Hepatocyte (in vitro differentiated cells): ENCODE measurements around the gene FAM185A. TPM values are rescaled to one million over a fixed set of nuclear protein-coding genes. Genes with fewer than 3 reads are reported as not detected.

ENCODE experiments used
- DNase-seq: peaks from one replicate; pipeline ENCODE4 v3.0.0-alpha.2; 2016; ENCODE audit warnings: low spot score
- H2AFZ ChIP-seq: fragments of 200-600 bp; sonication (generic); 2 replicates; pipeline ENCODE4 v1.6.0; 2016; ENCODE audit warnings: antibody characterized with exemption, mild to moderate bottlenecking
- H3K27ac ChIP-seq: fragments of 200-600 bp; sonication (generic); 2 replicates; pipeline ENCODE4 v1.5.1; 2016; ENCODE audit warnings: mild to moderate bottlenecking
- H3K27me3 ChIP-seq: fragments of 200-600 bp; sonication (generic); 2 replicates; pipeline ENCODE4 v1.6.1; 2016
- H3K36me3 ChIP-seq: fragments of 200-600 bp; sonication (generic); replicated peaks from 2 replicates; pipeline ENCODE4 v1.5.1; 2016; ENCODE audit warnings: low read depth; ENCODE audit not compliant: insufficient read depth
- H3K4me1 ChIP-seq: fragments of 200-600 bp; sonication (generic); 2 replicates; pipeline ENCODE4 v1.5.1; 2016; ENCODE audit warnings: mild to moderate bottlenecking, moderate library complexity; ENCODE audit not compliant: insufficient read depth
- H3K4me2 ChIP-seq: fragments of 200-600 bp; sonication (generic); 2 replicates; pipeline ENCODE4 v1.6.0; 2016
- H3K4me3 ChIP-seq: fragments of 200-600 bp; sonication (generic); 2 replicates; pipeline ENCODE4 v1.5.1; 2016; ENCODE audit warnings: mild to moderate bottlenecking
- H3K79me2 ChIP-seq: fragments of 200-600 bp; sonication (generic); 2 replicates; pipeline ENCODE4 v1.6.0; 2017; ENCODE audit warnings: mild to moderate bottlenecking
- H3K9me2 ChIP-seq: fragments of 200-600 bp; sonication (generic); replicated peaks from 2 replicates; pipeline ENCODE4 v1.6.0; 2017; ENCODE audit warnings: mild to moderate bottlenecking; ENCODE audit not compliant: insufficient read depth
- H3K9me3 ChIP-seq: fragments of 200-600 bp; sonication (generic); 2 replicates; pipeline ENCODE4 v1.5.1; 2016; ENCODE audit warnings: low read depth, mild to moderate bottlenecking
- H4K20me1 ChIP-seq: fragments of 200-600 bp; sonication (generic); 2 replicates; pipeline ENCODE4 v1.6.0; 2016; ENCODE audit warnings: mild to moderate bottlenecking; ENCODE audit not compliant: insufficient read depth, poor library complexity, severe bottlenecking
- EZH2 ChIP-seq: fragments of 200-600 bp; sonication (generic); IDR thresholded peaks from 2 replicates; pipeline ENCODE4 v1.6.1; 2016; ENCODE audit warnings: antibody characterized with exemption, mild to moderate bottlenecking, borderline replicate concordance
- EZH2phosphoT487 ChIP-seq: fragments of 200-600 bp; sonication (generic); IDR thresholded peaks from one replicate; pipeline ENCODE4 v1.6.1; 2018; ENCODE audit warnings: antibody characterized with exemption, mild to moderate bottlenecking, low read depth, moderate library complexity; ENCODE audit not compliant: unreplicated experiment, severe bottlenecking
- WGBS: methylation state at CpG from one replicate; pipeline ENCODE4 v1.1.6; 2016; ENCODE audit warnings: low lambda C conversion rate; ENCODE audit errors: missing lambda C conversion rate; 5-methylcytosine and 5-hydroxymethylcytosine counted together
- polyA plus RNA-seq: library from polyadenylated mRNA; unstranded; fragments of >200 nt; fragmentation: Nextera tagmentation; extraction: Ambion mirVana; gene quantifications from 2 replicates; pipeline ENCODE4 v1.2.1, GENCODE V29; 2016
- total RNA-seq: library from RNA; depleted of rRNA; stranded (reverse); fragments of >200 nt; gene quantifications from 2 replicates; pipeline ENCODE4 v1.2.3, GENCODE V29; 2014
- TF ChIP-seq, protein P1 (sequence below): fragments of 200-600 bp; sonication (generic); IDR thresholded peaks from 2 replicates; pipeline ENCODE4 v1.5.1; 2016; ENCODE audit warnings: antibody characterized with exemption, mild to moderate bottlenecking; ENCODE audit not compliant: poor library complexity

Gene FAM185A
- total and polyA plus RNA-seq, 2 experiments from 2014 or later: 4.8 to 16.0 TPM

DNA sequence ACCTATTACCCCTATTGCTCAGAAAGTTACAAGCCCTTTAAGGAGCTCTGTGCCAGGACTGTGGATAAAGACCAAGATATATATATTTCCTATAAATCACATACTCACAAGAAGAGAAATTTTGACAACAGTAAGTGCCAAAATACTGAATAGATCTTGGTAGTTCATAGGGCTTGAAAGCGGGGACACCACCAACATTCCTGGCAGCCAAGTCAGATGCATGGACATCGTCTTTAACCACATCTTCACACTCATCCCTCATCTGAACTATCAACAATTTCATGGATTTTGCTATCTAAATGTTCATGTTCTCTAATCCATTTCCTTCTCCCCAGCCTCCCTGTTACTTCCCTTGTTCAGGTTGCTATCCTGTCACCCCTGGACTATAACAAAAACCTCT, 96.5 kb downstream of the FAM185A start:
- 84% methylated on average over 2 of the region's 2 CpGs for WGBS
- Histone ChIP-seq H3K4me2 (no peak overlapping the region), H3K4me3 (no peak overlapping the region), H2AFZ (no peak overlapping the region), H3K27ac (no peak overlapping the region), H3K9me2 (no peaks in the 10 kb centered on the region), H3K36me3 (no peaks in the 10 kb centered on the region), H3K4me1 (peaks cover 6% of the 10 kb centered on the region), H3K27me3 (no peaks in the 10 kb centered on the region), H3K9me3 (no peaks in the 10 kb centered on the region), H3K79me2 (no peaks in the 10 kb centered on the region), H4K20me1 (no peaks in the 10 kb centered on the region)
- TF ChIP-seq EZH2phosphoT487: no peak
- no peak for TF ChIP-seq EZH2
- TF ChIP-seq, protein P1, sequence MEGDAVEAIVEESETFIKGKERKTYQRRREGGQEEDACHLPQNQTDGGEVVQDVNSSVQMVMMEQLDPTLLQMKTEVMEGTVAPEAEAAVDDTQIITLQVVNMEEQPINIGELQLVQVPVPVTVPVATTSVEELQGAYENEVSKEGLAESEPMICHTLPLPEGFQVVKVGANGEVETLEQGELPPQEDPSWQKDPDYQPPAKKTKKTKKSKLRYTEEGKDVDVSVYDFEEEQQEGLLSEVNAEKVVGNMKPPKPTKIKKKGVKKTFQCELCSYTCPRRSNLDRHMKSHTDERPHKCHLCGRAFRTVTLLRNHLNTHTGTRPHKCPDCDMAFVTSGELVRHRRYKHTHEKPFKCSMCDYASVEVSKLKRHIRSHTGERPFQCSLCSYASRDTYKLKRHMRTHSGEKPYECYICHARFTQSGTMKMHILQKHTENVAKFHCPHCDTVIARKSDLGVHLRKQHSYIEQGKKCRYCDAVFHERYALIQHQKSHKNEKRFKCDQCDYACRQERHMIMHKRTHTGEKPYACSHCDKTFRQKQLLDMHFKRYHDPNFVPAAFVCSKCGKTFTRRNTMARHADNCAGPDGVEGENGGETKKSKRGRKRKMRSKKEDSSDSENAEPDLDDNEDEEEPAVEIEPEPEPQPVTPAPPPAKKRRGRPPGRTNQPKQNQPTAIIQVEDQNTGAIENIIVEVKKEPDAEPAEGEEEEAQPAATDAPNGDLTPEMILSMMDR: no peak
- no peak for DNase-seq

DNA sequence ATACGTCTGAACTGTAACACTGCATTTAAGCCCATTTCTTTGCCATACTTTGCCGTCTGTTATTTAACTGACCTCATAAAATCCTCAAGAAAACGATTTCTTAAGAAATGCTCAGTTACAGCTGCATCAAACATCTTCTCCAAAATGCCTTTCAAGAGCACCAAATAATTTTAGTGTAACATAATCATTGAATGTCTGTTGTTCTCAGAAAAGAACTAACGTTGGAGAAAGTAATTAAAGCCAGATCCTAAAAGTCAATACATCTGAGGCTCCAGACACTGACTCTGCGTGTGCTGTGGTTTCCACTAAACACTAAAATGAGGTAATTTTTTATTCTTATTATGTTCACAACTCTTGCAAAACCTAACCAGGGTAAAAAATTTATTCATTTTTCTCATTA, 100.3 kb downstream of the FAM185A start:
- no peaks in the 10 kb centered on the region for H4K20me1 ChIP-seq
- no peak overlapping the region for H2AFZ ChIP-seq
- no peaks in the 10 kb centered on the region for H3K36me3 ChIP-seq

DNA sequence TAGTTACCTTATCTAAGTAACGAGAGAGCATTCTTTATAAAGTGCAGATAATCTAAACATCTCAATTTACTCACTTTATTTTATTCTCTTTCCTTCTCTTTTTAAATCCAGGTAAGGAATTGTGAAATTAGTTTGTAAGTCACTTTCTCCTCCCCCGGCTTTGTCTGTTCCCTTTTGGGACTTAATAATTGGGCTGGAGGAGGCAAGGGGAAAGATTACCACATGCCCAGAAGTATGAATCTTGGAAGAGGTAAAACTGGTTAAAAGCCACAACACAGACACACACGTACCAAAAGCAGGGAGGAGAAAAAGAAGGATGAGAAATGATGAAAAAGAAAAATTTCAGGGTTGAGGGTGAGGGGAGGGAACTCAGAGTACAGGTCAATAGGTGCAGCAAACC, 100.7 kb downstream of the FAM185A start:
- TF ChIP-seq, protein P1: no peak
- TF ChIP-seq EZH2phosphoT487 (no peak), EZH2 (no peak)
- H4K20me1 ChIP-seq: no peaks in the 10 kb centered on the region
- no peak for DNase-seq
- no peak overlapping the region for H2AFZ ChIP-seq
- H3K4me3 ChIP-seq: no peak overlapping the region
- no peaks in the 10 kb centered on the region for H3K27me3 ChIP-seq
- no peaks in the 10 kb centered on the region for H3K9me3 ChIP-seq
- no peaks in the 10 kb centered on the region for H3K4me1 ChIP-seq
- H3K79me2 ChIP-seq: no peaks in the 10 kb centered on the region
- WGBS: 66% methylated on average over 3 of the region's 3 CpGs
- peak overlapping the region; percentile 36 for H3K27ac ChIP-seq
- H3K4me2 ChIP-seq: peak overlapping the region; percentile 33
- no peaks in the 10 kb centered on the region for H3K9me2 ChIP-seq
- no peaks in the 10 kb centered on the region for H3K36me3 ChIP-seq

More for the DNA sequence above, 100.3 kb downstream of the FAM185A start:
- Histone ChIP-seq H3K9me3 (no peaks in the 10 kb centered on the region), H3K27me3 (no peaks in the 10 kb centered on the region), H3K4me2 (peak overlapping the region; percentile 33), H3K27ac (peak overlapping the region; percentile 51), H3K4me3 (no peak overlapping the region), H3K9me2 (no peaks in the 10 kb centered on the region), H3K79me2 (no peaks in the 10 kb centered on the region), H3K4me1 (no peaks in the 10 kb centered on the region)
- no peak for TF ChIP-seq EZH2phosphoT487
- TF ChIP-seq EZH2: no peak
- TF ChIP-seq, protein P1: no peak
- WGBS: 64% methylated on average over 5 of the region's 5 CpGs
- DNase-seq: no peak

DNA sequence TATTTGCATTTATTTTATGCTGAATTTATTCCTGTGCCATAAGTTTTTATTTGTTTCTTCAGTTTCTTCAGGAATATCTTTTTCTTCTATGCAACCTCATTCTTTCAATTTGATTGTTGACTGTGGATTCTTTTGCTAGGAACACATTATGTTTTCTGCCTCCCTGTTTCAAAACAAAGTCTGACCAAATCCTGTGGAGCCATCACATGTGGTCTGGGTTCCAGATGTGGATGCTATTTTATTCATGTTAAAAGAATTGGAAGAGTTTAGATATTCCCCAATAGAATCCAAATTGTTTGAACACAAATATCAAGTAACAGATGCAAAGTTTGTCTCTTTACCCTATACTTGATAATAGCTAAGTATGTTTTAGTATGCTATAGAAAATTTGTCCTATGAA, 107.2 kb downstream of the FAM185A start:
- no peak for TF ChIP-seq EZH2
- TF ChIP-seq EZH2phosphoT487: no peak
- TF ChIP-seq, protein P1: no peak
- Histone ChIP-seq H3K27ac (no peak overlapping the region), H3K4me3 (no peak overlapping the region), H3K9me3 (no peaks in the 10 kb centered on the region), H3K27me3 (no peaks in the 10 kb centered on the region), H2AFZ (no peak overlapping the region), H3K9me2 (no peaks in the 10 kb centered on the region), H3K36me3 (no peaks in the 10 kb centered on the region), H3K4me2 (no peak overlapping the region), H3K79me2 (no peaks in the 10 kb centered on the region), H3K4me1 (peaks cover 20% of the 10 kb centered on the region), H4K20me1 (no peaks in the 10 kb centered on the region)
- DNase-seq: no peak
